ENCODE results near the gene GPC3.
"Not testable (repeated sequence)": the region's sequence is repeated elsewhere in the genome, so short reads cannot be mapped to it uniquely, and the experiment has no call there.

Gene GPC3

GRCh38 chrX:133994576-133994975 lies 9.2 kb upstream of the GPC3 start:
- DNase-seq, result no peak

DNA sequence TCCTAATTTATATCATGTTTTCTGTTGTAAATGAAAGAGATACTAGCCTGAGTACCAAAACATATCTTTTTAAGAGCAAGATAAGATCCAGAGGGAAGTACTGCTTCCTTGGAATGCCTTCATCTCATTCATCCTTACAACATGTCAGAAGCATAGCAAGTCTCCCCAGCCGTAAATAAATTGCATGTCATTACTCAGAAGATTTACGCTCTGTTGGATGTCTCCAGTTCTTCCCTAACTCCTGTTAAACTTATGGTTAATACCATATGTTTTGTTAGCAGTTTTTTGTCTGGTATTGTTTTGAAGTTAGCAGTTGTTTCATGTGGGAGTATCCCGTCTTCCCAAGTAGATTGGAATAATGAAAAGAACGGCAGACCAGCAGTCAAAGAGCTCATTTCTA lies 7.5 kb upstream of the GPC3 start:
- no peak for DNase-seq

- no peak for DNase-seq
Observed at GRCh38 chrX:133991814-133992213, 6.4 kb upstream of the GPC3 start.

DNA sequence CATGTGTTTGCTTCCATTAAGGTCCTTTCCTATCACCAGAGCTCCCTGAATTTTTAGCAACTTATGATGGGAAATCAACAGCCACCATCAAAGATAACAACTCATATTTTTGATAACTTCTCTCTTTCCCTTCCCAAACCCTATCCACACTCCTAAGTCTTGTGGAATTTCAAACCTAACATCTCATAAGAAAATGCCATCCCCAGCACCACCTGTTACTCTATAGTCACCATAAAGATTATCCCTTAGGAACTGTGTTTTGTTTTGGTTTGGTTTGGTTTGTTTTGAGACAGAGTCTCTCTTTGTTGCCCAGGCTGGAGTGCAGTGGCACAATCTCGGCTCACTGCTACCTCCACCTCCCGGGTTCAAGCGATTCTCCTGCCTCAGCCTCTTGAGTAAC lies 5.7 kb upstream of the GPC3 start:
- DNase-seq, result not testable (repeated sequence)

- no peak for DNase-seq
Observed at GRCh38 chrX:133989993-133990392, 4.6 kb upstream of the GPC3 start.

GRCh38 chrX:133989490-133989889 lies 4.1 kb upstream of the GPC3 start:
- DNase-seq, result no peak

GRCh38 chrX:133988010-133988409 lies 2.6 kb upstream of the GPC3 start:
- no peak for DNase-seq

GRCh38 chrX:133987188-133987587 lies 1.8 kb upstream of the GPC3 start:
- no peak for DNase-seq

DNA sequence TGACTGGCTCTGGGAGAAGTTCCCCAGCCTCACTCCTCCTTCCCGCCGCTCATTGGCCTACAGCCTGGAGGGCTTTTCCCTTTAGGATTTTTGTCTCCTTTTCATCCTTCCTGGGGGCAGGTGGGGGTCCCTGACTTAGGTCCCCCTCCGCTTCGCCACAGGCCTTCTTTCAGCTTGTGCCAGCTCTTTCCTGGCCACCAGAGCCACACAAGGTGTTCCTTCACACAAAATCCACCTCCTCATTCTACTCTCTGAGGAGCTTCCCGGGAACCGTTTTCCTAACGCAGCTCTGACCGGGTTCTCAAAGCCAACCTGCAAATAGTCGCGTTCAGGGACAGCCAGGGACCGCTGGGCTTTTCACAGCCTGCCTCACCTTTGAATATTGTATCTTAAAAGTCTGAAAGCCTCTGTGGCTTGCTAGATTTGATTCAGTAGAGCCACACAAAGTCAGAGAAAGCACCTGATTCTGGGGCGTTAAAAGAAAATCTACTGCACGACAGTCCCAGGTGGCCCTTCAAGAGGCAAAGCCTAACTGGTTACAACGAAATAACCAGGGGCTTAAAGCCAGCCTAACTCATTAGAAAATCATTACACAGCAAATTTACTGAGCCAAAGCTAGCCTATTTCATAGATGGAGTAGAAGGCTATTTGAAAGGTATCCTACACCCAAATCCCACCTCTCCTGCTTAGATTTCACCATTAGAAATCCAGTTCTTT lies 731 bp upstream of the GPC3 start:
- no peak for DNase-seq

GRCh38 chrX:133984857-133985163 lies 584 bp downstream of the GPC3 start:
- no peak for DNase-seq

DNA sequence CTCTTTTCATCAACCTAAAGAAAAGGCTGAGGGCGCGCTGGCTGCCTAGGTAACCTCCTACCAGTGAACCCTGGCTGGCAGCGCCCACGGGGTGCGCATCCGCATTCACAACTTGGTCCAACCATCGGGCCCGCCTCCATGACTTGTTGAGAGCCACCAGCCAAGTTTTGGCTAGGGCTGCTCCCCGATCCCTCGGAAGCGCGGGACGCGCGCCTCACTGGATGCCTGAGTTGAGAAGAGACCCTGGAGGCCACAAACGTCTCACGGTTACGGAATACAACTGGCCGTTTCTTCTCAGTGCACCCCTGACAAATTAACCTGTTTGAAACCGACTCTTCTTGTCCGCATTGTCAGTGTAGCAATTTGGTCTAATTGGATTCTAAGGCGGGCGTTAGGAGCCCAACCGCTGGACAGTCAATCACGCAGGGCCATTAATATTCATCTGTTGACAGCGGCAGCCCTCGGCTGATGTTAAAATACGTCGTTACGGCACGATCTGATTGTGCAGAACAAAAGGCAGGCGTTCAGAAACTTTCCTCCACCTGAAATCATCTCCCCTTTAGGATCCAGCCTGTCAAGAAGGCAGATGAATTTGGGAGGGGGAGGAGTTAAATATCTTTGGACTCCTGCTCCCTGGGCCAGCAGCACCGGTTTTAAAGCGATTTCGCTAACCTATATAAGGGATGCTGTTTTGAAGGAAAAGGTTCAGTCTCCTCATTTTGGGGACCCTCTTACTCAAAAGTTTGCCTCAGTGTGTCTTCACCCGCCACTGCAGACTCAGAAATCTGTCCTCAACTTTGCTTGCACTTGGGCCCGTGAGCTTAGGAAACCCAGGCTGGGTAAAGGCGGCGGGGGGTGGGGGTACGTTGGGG lies 1.2 kb downstream of the GPC3 start:
- DNase-seq, result no peak

DNA sequence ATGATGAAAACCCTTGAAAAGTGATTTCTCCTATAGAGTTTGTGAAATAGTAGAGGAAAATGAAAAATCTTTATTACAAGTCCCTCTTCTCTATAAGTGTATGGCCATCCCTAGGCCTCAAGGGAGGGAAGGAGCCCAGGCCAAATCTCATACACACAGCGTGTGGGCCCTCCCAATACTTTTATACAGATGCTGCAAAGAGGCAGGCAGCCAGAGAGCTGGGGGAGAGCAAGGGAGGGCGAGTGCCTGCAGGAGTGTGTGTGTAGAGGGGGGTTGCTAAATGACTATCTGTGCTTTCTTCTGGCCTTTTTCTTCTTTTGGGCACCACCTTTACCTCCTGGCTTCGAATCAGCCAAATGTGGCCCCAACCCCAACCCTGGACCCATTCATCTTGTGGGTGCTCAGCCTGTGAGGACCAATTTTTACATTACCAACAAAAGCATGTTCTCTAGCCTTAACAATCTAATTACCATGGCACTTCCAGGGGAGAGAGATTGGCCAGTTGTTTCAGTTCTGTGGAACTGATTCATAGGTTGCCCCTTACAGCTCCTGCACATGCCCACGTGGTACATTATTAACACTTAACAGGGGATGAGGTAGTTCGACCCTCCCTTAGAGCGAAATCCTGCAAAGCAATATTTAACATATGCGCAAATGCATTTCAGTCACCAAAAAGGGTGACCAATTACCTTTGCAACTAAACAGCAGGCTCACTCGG lies 2.0 kb downstream of the GPC3 start:
- DNase-seq, result no peak

GRCh38 chrX:133981924-133982323 lies 3.5 kb downstream of the GPC3 start:
- no peak for DNase-seq

DNA sequence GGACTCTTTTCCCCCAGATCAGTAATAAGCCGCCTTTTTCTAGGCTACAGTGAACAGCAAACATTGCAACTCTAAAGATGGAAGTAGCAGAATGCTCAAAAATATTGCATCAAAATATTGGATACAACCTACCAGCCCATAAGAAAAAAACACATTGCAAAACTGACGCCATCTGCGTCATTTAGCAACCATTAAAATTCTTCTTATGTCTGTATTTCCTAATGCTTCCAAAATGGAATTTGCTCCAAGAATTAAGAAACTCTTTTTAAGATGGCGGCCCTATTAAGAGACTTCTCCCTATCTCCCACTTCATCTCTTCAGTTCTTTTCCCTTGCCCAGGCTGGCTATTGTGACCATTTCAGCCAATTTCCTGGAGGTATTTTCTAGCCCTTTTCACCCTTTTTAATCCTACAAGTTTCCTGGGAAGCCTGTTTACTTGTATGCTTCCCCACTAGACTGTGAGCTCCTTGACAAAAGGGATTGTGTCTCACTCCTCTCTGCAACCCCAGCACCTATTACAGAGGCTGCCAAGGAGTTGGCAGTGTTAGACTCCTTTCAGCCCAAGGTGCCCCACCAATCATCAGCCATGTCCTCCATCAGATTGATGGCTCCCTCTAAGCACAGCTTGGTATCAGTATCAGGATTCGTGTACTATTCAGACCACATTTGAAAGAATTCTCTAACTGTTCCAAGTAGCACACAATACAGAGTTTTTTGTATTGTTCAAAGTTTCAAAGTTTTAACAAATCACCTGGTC lies 4.4 kb downstream of the GPC3 start:
- DNase-seq, result no peak

GRCh38 chrX:133980406-133980805 lies 5.0 kb downstream of the GPC3 start:
- DNase-seq, result no peak

GRCh38 chrX:133979641-133980230 lies 5.7 kb downstream of the GPC3 start:
- DNase-seq, result no peak

- DNase-seq, result no peak
Observed at GRCh38 chrX:133973704-133974103, 11.7 kb downstream of the GPC3 start.

DNA sequence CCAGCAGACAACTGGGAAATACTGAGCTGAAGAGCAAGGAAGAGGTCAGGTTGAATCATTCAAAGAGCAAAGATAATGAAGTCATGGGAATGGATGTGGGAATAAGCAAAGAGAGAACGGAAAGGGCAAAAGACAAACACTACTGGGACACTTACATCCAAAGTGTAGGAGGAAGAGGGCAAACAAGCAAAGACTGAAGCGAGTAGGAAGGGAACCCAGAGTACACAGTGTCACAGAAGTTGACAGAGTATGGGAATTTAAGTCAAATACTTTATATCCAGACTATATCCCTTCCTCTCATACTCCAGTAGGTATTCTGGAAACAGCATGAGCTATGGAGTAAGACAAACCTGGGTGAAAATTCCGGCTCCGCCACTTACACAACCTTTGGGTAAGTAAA lies 12.5 kb downstream of the GPC3 start:
- DNase-seq, result no peak

DNA sequence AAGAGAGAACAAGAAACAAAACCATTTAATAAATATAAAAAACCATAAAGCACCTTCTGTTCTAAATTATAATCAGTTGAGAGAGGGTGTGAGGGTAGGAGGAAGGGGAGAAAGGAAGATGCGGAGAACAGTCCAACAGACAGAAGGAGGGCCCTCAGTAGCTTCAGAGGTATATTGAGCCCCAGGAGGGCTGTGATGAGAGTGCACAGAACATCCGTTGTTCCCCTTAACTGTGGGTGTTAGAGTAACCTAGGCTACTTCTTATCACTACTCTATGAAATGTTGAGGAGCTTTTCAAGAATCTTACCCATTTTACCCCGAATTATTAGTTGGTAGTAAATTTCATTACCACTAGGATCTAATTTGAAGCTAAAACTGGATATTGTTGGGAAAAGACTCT lies 13.8 kb downstream of the GPC3 start:
- DNase-seq, result no peak

DNA sequence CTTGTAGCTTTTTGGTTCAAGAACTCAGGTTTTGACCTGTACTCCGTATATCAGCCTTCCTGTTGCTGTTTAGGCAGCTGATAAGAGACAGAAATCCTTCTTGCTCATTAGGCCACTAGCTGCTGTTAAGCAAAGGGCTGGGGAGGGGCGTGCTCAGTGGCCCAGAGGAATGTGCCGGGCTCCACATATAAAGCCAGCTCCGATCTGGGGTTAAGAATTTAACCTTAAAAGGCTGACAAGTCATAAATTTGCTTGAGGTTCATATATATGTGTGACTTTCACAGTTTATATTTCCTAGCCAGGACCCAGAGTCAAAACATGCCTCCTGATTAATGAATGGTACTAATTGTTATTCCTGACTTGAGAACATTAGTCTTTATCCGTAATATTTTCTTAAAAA lies 15.3 kb downstream of the GPC3 start:
- DNase-seq, result no peak

GRCh38 chrX:133969191-133969590 lies 16.2 kb downstream of the GPC3 start:
- DNase-seq, result no peak

DNA sequence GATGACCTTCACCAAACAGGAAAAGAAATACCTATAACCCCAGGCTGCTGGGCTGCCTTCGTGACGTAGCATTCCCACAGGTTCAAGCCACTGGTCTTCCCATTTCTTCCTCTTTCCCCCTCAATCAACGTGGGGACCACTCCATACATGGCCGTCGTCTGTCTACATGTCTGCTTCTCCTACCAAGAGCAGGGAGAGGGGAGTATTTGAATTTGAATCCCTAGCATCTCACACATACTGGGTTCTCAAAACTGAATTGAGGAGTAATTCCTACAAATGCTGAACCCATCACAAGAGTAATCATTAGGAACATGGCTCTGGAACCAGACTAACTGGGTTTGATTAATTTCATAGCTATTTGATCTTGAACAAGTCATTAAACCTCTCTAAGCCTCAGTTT lies 17.3 kb downstream of the GPC3 start:
- DNase-seq, result no peak

DNA sequence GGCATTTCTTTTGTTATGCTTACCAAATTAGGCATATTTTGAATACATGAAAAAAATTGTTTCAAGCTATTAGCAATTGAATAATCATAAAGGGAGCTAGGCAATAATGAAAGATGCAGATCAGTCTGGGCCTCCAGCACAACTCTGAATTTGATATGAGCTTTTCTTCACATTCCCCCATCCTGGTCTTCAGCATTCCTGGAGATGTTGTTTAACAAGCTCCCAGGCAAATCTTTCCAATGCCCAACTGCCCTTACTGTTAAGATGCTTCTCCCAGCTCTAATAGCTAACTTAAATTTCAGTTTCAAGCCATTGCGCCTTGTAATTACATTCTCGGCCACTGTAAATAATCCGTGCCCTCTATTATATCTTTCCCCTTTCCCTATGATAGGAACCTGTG lies 19.2 kb downstream of the GPC3 start:
- DNase-seq, result no peak

Data from SHP77 (cell line).